ENCODE measurements around the gene ACYP2.
"Not testable (repeated sequence)": the region's sequence is repeated elsewhere in the genome, so short reads cannot be mapped to it uniquely, and the experiment has no call there.

Gene ACYP2

GRCh38 chr2:54086157-54086556, 29.3 kb upstream of the ACYP2 start:
- TF ChIP-seq ZNF274 (IDR thresholded peaks at IDR 0.05; ENCODE audit: low read depth, low read length) = no peak
- H3K4me3 ChIP-seq (ENCODE audit: low read length) = no peak overlapping the region

DNA sequence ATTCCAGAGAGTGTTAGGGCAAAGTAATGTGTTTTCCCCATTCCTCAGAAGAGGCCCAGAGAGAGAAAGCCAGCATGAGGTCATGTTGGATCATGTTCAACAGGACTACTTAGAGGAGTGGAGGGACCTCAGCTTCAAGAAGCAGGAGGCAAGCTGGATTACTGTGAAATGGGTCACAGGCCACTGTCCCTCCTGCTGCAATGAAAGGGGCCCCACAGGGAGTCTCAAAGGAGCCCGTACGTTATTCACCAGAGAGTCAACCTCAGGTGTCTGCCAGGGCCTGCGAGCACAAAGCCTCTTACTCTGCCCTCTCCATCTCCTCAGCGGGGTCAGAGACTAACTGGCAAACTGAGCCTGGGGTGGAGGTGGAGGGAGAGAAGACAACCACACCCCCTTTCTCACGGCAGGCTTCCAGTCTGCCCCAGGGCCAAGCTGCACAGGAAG, 27.2 kb upstream of the ACYP2 start:
- H3K4me3 ChIP-seq (ENCODE audit: low read length) = no peak overlapping the region
- no peak for TF ChIP-seq ZNF274 (IDR thresholded peaks at IDR 0.05; ENCODE audit: low read depth, low read length)

DNA sequence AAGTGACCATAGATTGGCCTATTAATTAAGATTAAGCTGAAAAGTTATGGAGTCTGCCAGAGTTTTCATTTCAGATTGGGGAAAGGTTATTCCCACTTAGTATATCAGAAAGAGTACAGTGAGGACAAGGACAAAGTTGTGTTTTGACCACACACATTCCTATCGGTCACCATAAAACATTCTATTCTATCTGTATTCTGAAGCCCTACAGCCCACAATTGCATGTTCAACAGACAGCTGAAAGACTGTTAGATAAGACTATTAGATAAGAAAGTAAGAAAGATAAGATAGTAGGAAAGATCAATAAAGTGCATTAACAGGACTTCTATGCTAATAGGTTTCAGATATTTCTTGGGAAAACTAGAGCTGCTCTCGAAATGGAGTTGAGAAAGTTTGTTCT, 26.7 kb upstream of the ACYP2 start:
- H3K4me3 ChIP-seq (ENCODE audit: low read length) = no peak overlapping the region
- TF ChIP-seq ZNF274 (IDR thresholded peaks at IDR 0.05; ENCODE audit: low read depth, low read length) = no peak

DNA sequence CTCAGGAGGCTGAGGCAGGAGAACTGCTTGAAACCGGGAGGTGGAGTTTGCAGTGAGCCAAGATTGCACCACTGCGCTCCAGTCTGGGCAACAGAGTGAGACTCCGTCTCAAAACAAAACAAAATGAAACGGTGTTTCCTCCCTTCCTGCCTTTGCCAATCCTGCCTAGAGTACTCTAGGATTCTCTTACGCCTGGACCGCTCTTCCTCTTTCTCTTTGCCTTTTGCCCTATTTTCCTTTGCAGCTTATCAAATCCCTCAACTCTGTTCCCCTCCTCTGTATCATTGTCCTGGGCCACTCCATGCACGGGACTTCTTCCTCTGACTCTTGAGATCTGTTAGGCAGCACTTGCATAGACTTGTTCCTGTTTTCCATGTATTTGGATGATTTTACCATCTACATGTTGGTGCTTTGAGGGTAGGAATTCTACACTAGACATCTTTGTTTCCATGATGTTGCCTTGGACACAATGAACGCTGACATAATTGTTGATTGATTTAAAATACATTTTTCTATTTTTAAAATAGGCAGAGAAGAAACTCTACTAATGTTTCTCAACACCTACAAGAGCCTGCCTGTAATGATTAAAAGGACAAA, 24.8 kb upstream of the ACYP2 start:
- H3K4me3 ChIP-seq (ENCODE audit: low read length) = no peak overlapping the region
- TF ChIP-seq ZNF274 (IDR thresholded peaks at IDR 0.05; ENCODE audit: low read depth, low read length) = no peak

- no peak for TF ChIP-seq ZNF274 (IDR thresholded peaks at IDR 0.05; ENCODE audit: low read depth, low read length)
- no peak overlapping the region for H3K4me3 ChIP-seq (ENCODE audit: low read length)
These were observed 22.5 kb upstream of the ACYP2 start for GRCh38 chr2:54092940-54093339.

GRCh38 chr2:54095406-54095805, 20.0 kb upstream of the ACYP2 start:
- not testable (repeated sequence) for H3K4me3 ChIP-seq (ENCODE audit: low read length)

GRCh38 chr2:54096141-54096540, 19.3 kb upstream of the ACYP2 start:
- H3K4me3 ChIP-seq (ENCODE audit: low read length) = not testable (repeated sequence)

DNA sequence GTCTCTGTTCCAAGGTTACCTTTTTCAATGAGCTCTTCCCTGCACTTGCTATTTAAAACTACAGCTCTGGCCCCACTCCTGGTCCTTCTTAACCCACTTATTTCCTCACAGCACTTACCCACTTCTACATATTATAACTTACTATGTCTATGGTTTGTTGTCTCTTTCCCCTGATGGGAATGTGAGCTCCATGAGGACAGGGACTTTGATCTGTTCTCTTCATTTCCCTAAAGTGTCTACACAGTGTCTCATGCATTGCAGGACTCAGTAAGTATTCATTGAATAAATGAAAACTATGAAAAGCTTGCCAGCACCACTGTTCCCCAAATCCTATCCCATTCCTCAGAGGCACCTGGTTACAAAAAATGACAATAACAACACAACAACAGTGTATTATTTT, 18.3 kb upstream of the ACYP2 start:
- TF ChIP-seq ZNF274 (IDR thresholded peaks at IDR 0.05; ENCODE audit: low read depth, low read length) = no peak
- H3K4me3 ChIP-seq (ENCODE audit: low read length) = no peak overlapping the region

DNA sequence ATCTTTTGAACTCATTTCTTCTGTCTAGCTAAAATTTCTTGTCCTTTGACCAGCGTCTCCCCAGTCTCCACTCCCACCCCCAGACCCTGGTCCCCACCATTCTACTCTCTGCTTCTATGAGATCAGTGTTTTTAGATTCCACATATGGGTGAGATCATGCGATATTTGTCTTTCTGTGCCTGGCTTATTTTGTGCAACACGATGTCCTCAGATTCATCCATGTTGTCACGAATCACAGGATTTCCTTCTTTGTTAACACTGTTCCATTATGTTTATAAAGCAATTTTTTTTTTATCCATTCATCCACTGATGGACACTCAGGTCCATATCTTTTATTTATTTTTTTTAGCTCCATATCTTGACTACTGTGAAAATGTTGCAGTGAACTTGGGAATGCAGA, 16.0 kb upstream of the ACYP2 start:
- no peak overlapping the region for H3K4me3 ChIP-seq (ENCODE audit: low read length)
- no peak for TF ChIP-seq ZNF274 (IDR thresholded peaks at IDR 0.05; ENCODE audit: low read depth, low read length)

DNA sequence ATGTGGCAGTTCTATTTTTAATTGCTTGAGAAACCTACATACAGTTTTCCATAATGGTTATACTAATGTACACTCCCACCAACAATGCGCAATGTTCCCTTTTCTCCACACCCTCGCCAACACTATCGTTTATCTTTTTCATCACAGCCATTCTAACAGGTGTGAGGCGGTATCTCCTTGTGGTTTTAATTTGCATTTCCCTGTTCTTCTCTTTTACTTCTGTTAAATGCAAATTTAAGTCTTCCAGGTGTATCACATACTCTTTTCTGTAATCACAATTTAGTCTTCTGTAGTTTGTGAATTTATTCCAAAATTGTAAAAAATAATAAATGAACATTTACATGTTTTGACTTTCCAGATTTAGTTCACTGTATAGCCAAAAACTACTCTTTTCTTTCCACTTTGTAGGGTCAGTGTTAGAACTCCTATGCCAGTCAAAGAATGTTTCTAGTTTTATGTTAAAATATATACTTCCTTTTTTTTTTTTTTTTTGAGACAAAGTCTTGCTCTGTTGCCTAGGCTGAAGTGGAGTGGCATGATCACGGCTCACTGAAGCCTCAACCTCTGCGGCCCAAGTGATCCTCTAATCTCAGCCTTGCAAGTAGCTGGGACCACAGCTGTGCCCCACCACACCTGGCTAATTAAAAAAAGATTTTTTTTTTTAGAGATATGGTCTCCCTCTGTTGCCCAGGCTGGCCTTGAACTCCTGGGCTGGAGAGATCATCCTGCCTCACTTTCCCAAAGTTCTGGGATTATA, 15.4 kb upstream of the ACYP2 start:
- no peak for TF ChIP-seq ZNF274 (IDR thresholded peaks at IDR 0.05; ENCODE audit: low read depth, low read length)
- no peak overlapping the region for H3K4me3 ChIP-seq (ENCODE audit: low read length)

- no peak for TF ChIP-seq ZNF274 (IDR thresholded peaks at IDR 0.05; ENCODE audit: low read depth, low read length)
- no peak overlapping the region for H3K4me3 ChIP-seq (ENCODE audit: low read length)
These were observed 14.6 kb upstream of the ACYP2 start for GRCh38 chr2:54100772-54101171.

DNA sequence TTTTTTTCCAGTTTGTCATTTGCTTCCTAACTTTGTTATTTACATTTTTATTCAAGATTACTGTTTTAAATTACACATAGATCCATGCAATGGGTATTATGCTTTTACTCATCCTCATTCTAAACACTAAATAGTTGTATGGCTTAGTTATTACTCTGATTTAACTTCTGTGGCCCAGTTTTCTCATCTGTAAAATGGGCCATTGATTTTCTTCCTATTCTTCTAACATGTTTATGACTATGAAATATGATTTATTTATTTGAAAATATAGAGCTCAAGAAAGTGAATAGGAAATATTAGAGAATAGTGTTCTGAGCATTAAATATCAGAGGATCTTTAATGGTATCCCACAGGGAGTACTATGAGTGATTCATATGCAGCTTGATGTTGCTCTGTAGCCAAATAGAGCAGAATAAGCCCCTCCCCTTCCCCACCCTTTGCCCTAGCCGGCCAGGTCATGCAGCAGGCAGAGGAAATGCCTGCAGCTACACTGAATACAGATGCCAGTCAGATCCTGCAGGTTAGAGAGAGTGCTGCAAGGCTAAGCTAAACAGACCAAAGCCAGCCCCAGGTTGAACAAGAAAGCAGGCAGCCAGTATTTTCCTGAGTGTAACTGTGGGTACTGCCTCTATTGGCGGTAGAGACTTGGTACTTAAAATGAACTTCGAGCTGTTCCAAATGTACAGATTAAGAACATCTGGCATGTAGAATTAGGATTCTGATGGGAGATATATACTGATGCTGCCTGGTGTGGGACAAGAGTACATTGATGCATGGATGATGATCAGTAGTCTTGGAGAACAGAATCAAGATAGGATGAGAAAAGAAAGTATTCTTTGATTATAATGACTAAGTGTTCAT, 11.7 kb upstream of the ACYP2 start:
- H3K4me3 ChIP-seq (ENCODE audit: low read length) = no peak overlapping the region
- no peak for TF ChIP-seq ZNF274 (IDR thresholded peaks at IDR 0.05; ENCODE audit: low read depth, low read length)

DNA sequence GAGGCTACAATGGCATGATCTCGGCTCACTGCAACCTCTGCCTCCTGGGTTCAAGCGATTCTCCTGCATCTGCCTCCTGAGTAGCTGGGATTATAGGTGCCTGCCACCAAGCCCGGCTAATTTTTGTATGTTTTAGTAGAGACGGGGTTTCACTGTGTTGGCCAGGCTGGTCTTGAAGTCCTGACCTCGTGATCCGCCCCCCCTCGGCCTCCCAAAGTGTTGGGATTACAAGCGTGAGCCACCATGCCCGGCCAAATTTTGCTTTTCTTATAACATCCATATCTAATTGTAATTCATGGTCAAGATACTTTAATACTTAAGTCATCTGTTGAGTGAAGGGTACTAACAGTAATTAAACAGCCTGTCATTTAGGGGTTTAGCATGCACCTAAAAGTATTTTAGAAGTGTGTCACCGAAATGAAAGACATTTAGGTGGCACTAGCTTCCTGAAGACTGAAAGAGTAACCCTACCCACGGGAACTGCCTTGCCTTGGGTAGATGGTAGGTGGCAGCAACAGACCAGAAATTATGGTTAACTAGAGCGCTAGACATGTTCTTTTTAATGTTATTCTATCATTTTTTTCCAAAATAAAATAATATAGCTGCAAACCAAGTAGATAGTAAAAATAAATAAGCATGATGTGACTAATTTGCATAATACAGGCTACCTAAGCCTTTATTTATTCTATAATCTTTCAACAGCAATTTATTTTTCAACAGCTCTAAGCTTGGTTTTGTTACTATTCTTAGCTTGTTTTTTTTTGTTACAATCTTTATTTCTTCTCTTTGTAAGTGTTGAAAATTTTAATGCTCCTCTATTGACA, 8.6 kb upstream of the ACYP2 start:
- no peak for TF ChIP-seq ZNF274 (IDR thresholded peaks at IDR 0.05; ENCODE audit: low read depth, low read length)
- no peak overlapping the region for H3K4me3 ChIP-seq (ENCODE audit: low read length)

DNA sequence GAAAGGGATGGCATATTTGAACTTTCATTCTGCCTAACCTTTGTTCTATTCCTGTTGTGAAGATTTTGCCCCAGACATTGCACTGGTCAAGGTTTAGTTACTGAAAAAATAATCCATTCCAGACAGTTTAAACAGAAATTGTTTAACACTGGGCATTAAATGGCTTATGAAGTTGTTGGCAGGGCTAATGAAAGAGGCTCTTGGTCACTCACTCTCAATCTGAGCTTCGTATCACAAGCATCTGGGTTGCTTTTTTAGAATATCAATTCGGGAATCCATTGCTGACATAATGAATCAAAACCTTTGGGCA, 8.0 kb upstream of the ACYP2 start:
- no peak for TF ChIP-seq ZNF274 (IDR thresholded peaks at IDR 0.05; ENCODE audit: low read depth, low read length)
- no peak overlapping the region for H3K4me3 ChIP-seq (ENCODE audit: low read length)
